Eye (tissue), 1 donor: ENCODE results near the gene PLXNB2.

Experiments
- DNase-seq: peaks from one replicate; pipeline ENCODE4 v3.0.0-alpha.2; 2015

Gene PLXNB2

GRCh38 chr22:50261615-50262459, 45.6 kb downstream of the PLXNB2 start, which contains the start of gene MAPK12:
Gene MAPK12 (minus strand): TSS chr22:50261683. CDS start chr22:50261509, 174 bp downstream.
- DNase-seq, result peak; percentile 57

GRCh38 chr22:50260801-50261614, 46.4 kb downstream of the PLXNB2 start:
- DNase-seq, result peak; percentile 72

- DNase-seq, result no peak
These were observed 47.0 kb downstream of the PLXNB2 start for GRCh38 chr22:50260434-50260800.

- no peak for DNase-seq
These were observed 48.1 kb downstream of the PLXNB2 start for GRCh38 chr22:50259302-50259701.

GRCh38 chr22:50258361-50259292, 48.8 kb downstream of the PLXNB2 start:
- no peak for DNase-seq

- no peak for DNase-seq
These were observed 49.7 kb downstream of the PLXNB2 start for GRCh38 chr22:50257451-50258360.

- DNase-seq, result no peak
These were observed 50.4 kb downstream of the PLXNB2 start for GRCh38 chr22:50257041-50257440.

GRCh38 chr22:50256258-50256862, 51.1 kb downstream of the PLXNB2 start:
- no peak for DNase-seq

- DNase-seq, result no peak
These were observed 51.8 kb downstream of the PLXNB2 start for GRCh38 chr22:50255607-50256006.

GRCh38 chr22:50255099-50255498, 52.3 kb downstream of the PLXNB2 start:
- no peak for DNase-seq

GRCh38 chr22:50253941-50254340, 53.5 kb downstream of the PLXNB2 start:
- no peak for DNase-seq

GRCh38 chr22:50253046-50253915, 54.2 kb downstream of the PLXNB2 start:
- no peak for DNase-seq

GRCh38 chr22:50252082-50253045, 55.1 kb downstream of the PLXNB2 start:
- peak; percentile 75 for DNase-seq

- no peak for DNase-seq
These were observed 55.9 kb downstream of the PLXNB2 start for GRCh38 chr22:50251477-50252081.

GRCh38 chr22:50250555-50251476, 56.6 kb downstream of the PLXNB2 start, which contains the start of gene HDAC10:
Gene HDAC10 (minus strand): TSS chr22:50251265. CDS start chr22:50251032, 233 bp downstream.
- peak; percentile 87 for DNase-seq

- DNase-seq, result no peak
These were observed 57.2 kb downstream of the PLXNB2 start for GRCh38 chr22:50250249-50250554.
